ENCODE results near the gene COX8C. TPM values are rescaled to one million over a fixed set of nuclear protein-coding genes. Genes with fewer than 3 reads are reported as not detected.

Gene COX8C
- total and polyA plus RNA-seq, 2 donors (not counting 1 experiment from before 2014, with no cell fraction given) = 0.33 TPM; not detected in 1

GRCh38 chr14:93337884-93338283, 9.1 kb upstream of the COX8C start:
- no peaks in the 10 kb centered on the region for H3K4me1 ChIP-seq (ENCODE audit: control insufficient read depth, extremely low read depth, insufficient read depth, low read length)
- TF ChIP-seq, protein P1, sequence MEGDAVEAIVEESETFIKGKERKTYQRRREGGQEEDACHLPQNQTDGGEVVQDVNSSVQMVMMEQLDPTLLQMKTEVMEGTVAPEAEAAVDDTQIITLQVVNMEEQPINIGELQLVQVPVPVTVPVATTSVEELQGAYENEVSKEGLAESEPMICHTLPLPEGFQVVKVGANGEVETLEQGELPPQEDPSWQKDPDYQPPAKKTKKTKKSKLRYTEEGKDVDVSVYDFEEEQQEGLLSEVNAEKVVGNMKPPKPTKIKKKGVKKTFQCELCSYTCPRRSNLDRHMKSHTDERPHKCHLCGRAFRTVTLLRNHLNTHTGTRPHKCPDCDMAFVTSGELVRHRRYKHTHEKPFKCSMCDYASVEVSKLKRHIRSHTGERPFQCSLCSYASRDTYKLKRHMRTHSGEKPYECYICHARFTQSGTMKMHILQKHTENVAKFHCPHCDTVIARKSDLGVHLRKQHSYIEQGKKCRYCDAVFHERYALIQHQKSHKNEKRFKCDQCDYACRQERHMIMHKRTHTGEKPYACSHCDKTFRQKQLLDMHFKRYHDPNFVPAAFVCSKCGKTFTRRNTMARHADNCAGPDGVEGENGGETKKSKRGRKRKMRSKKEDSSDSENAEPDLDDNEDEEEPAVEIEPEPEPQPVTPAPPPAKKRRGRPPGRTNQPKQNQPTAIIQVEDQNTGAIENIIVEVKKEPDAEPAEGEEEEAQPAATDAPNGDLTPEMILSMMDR (conservative IDR thresholded peaks at IDR 0.05 in 1 of 2, IDR thresholded peaks at IDR 0.05 in 1 of 2; ENCODE audit: low read depth in 1 of 2, low read length in 2 of 2) = no peak
- TF ChIP-seq EZH2 (IDR thresholded peaks at IDR 0.05; ENCODE audit: low read length, missing control alignments) = no peak
- H2AFZ ChIP-seq (ENCODE audit: low read length) = no peak overlapping the region
- no peak for DNase-seq (ENCODE audit: low read depth in 2 of 2)
- no peaks in the 10 kb centered on the region for H4K20me1 ChIP-seq (ENCODE audit: control insufficient read depth, extremely low read depth, insufficient read depth, low read length)
- H3K9ac ChIP-seq (ENCODE audit: insufficient read depth, low read length) = no peak overlapping the region
- no peaks in the 10 kb centered on the region for H3K9me3 ChIP-seq (ENCODE audit: control insufficient read depth, insufficient read depth, low read depth, low read length)
- H3K36me3 ChIP-seq (ENCODE audit: control insufficient read depth, insufficient read depth, low read length) = no peaks in the 10 kb centered on the region
- H3K27me3 ChIP-seq (ENCODE audit: control insufficient read depth, insufficient read depth, low read length) = no peaks in the 10 kb centered on the region
- H3K79me2 ChIP-seq (ENCODE audit: control insufficient read depth, insufficient read depth, low read length) = no peaks in the 10 kb centered on the region
- no peak overlapping the region for H3K27ac ChIP-seq (ENCODE audit: insufficient read depth, low read length)
- H3K4me2 ChIP-seq (ENCODE audit: extremely low read depth, insufficient read depth, low read length) = no peak overlapping the region
- no peak overlapping the region for H3K4me3 ChIP-seq (replicated peaks in 1 of 4; ENCODE audit: control extremely low read depth in 1 of 4, insufficient read depth in 1 of 4, low read depth in 3 of 4, low read length in 4 of 4)

DNA sequence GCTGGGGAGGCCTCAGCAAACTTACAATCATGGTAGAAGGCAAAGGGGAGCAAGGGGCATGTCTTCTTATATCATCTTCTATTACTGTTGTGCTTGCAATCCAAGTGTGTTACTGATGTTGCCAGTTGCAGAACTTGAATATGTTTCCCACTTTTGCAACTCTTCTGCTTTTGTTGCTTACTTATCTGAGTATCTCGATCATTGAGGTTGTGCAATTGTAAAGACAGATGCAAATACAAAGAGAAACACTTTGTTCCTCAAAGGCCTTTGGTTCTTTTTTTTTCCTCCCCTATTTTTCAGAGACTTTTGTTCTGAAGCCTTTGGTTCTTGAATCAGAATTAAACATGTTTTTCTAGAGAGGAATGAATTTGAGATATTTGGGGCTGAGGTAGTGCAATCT, 3.7 kb upstream of the COX8C start:
- H3K79me2 ChIP-seq (ENCODE audit: control insufficient read depth, insufficient read depth, low read length) = no peaks in the 10 kb centered on the region
- H3K4me2 ChIP-seq (ENCODE audit: extremely low read depth, insufficient read depth, low read length) = no peak overlapping the region
- H3K4me3 ChIP-seq (replicated peaks in 1 of 4; ENCODE audit: control extremely low read depth in 1 of 4, insufficient read depth in 1 of 4, low read depth in 3 of 4, low read length in 4 of 4) = no peak overlapping the region
- H3K4me1 ChIP-seq (ENCODE audit: control insufficient read depth, extremely low read depth, insufficient read depth, low read length) = no peaks in the 10 kb centered on the region
- no peak overlapping the region for H2AFZ ChIP-seq (ENCODE audit: low read length)
- H3K9me3 ChIP-seq (ENCODE audit: control insufficient read depth, insufficient read depth, low read depth, low read length) = no peaks in the 10 kb centered on the region
- H3K27ac ChIP-seq (ENCODE audit: insufficient read depth, low read length) = no peak overlapping the region
- H3K27me3 ChIP-seq (ENCODE audit: control insufficient read depth, insufficient read depth, low read length) = no peaks in the 10 kb centered on the region
- no peak overlapping the region for H3K9ac ChIP-seq (ENCODE audit: insufficient read depth, low read length)
- no peaks in the 10 kb centered on the region for H3K36me3 ChIP-seq (ENCODE audit: control insufficient read depth, insufficient read depth, low read length)
- no peak for TF ChIP-seq EZH2 (IDR thresholded peaks at IDR 0.05; ENCODE audit: low read length, missing control alignments)
- TF ChIP-seq, protein P1 (conservative IDR thresholded peaks at IDR 0.05 in 1 of 2, IDR thresholded peaks at IDR 0.05 in 1 of 2; ENCODE audit: low read depth in 1 of 2, low read length in 2 of 2) = no peak
- no peak for DNase-seq (ENCODE audit: low read depth in 2 of 2)
- no peaks in the 10 kb centered on the region for H4K20me1 ChIP-seq (ENCODE audit: control insufficient read depth, extremely low read depth, insufficient read depth, low read length)

DNA sequence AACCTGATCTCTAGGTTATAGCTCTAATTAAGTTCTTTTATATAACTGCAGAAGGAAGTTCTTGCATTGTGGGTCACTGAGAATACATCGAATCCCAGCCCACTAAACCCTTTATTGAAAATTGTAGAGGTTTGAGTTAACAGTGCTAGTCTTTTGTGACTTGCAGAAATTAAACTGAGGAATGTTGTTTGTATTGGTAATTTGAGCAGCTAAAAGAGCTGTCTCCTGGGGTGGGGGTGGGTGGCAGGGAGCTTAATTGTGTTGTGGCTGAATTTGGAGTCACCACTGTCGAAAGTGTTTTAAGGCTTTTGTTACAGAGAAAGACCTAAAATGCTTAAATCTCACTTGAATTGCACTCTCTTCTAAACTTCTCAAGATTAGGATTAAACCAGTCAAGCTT, 3.2 kb upstream of the COX8C start:
- Histone ChIP-seq H3K79me2 (ENCODE audit: control insufficient read depth, insufficient read depth, low read length) (no peaks in the 10 kb centered on the region), H3K27ac (ENCODE audit: insufficient read depth, low read length) (no peak overlapping the region), H4K20me1 (ENCODE audit: control insufficient read depth, extremely low read depth, insufficient read depth, low read length) (no peaks in the 10 kb centered on the region), H3K4me3 (replicated peaks in 1 of 4; ENCODE audit: control extremely low read depth in 1 of 4, insufficient read depth in 1 of 4, low read depth in 3 of 4, low read length in 4 of 4) (no peak overlapping the region), H3K4me1 (ENCODE audit: control insufficient read depth, extremely low read depth, insufficient read depth, low read length) (no peaks in the 10 kb centered on the region), H3K4me2 (ENCODE audit: extremely low read depth, insufficient read depth, low read length) (no peak overlapping the region), H3K9ac (ENCODE audit: insufficient read depth, low read length) (no peak overlapping the region), H3K27me3 (ENCODE audit: control insufficient read depth, insufficient read depth, low read length) (no peaks in the 10 kb centered on the region), H3K9me3 (ENCODE audit: control insufficient read depth, insufficient read depth, low read depth, low read length) (no peaks in the 10 kb centered on the region), H3K36me3 (ENCODE audit: control insufficient read depth, insufficient read depth, low read length) (no peaks in the 10 kb centered on the region), H2AFZ (ENCODE audit: low read length) (no peak overlapping the region)
- DNase-seq (ENCODE audit: low read depth in 2 of 2) = no peak
- TF ChIP-seq EZH2 (IDR thresholded peaks at IDR 0.05; ENCODE audit: low read length, missing control alignments) = no peak
- TF ChIP-seq, protein P1 (conservative IDR thresholded peaks at IDR 0.05 in 1 of 2, IDR thresholded peaks at IDR 0.05 in 1 of 2; ENCODE audit: low read depth in 1 of 2, low read length in 2 of 2) = no peak

All from fibroblast of lung (primary cell).